GM19099 (cell line): Measurements from ENCODE around the gene CGREF1.

Experiments
- POLR2A ChIP-seq: IDR thresholded peaks from 3 replicates; pipeline ENCODE4 v1.6.1; 2011; ENCODE audit warnings: low read depth; ENCODE audit not compliant: insufficient read length; ENCODE audit errors: extremely low read depth

CGREF1 gene

GRCh38 chr2:27086724-27087593 is 32.0 kb downstream of the CGREF1 start, which contains the start of gene KHK:
Gene KHK, plus strand, starts transcription at chr2:27086772. Its CDS starts 488 bp downstream, at chr2:27087260.
- no peak for TF ChIP-seq POLR2A

GRCh38 chr2:27086090-27086723 is 32.7 kb downstream of the CGREF1 start:
- TF ChIP-seq POLR2A: peak; percentile 71

DNA sequence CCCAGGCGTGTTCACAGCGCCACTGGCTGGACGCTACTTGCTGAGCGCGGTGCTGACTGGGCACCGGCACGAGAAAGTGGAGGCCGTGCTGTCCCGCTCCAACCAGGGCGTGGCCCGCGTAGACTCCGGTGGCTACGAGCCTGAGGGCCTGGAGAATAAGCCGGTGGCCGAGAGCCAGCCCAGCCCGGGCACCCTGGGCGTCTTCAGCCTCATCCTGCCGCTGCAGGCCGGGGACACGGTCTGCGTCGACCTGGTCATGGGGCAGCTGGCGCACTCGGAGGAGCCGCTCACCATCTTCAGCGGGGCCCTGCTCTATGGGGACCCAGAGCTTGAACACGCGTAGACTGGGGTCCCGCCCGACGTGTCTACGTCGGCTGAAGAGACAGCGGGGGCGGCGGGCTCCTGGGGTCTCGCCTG is 33.2 kb downstream of the CGREF1 start:
- no peak for TF ChIP-seq POLR2A

DNA sequence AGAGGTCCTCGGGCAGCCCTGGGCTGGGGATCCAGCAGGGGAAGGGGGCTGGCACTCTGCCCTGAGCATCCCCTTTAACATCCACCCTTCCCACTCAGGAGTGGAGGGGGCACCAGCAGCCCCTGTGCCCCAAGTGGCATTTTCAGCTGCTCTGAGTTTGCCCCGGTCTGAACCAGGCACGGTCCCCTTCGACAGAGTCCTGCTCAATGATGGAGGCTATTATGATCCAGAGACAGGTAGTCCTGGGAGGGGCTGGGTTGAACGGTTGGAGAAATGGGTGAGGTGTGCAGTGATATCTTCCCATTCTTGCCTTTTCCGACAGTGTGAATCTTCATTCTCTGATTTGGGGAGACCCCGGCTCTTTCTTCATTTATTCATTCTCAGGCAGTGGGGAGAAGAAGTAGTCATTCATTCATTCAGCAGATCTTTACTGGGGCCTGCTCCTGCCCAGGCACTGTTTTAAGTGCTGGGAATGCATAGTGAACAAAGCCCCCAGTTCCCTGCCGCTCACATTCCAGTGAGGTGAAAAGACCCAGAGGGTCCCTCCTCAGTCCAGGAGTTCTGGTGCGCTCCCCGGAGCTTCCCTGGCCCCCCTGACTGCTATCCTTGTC is 33.8 kb downstream of the CGREF1 start:
- TF ChIP-seq POLR2A: no peak

- no peak for TF ChIP-seq POLR2A
These were observed 34.4 kb downstream of the CGREF1 start for GRCh38 chr2:27084297-27085061.

GRCh38 chr2:27083410-27084296 is 35.3 kb downstream of the CGREF1 start:
- TF ChIP-seq POLR2A: no peak

GRCh38 chr2:27082773-27083409 is 36.0 kb downstream of the CGREF1 start:
- TF ChIP-seq POLR2A: no peak

DNA sequence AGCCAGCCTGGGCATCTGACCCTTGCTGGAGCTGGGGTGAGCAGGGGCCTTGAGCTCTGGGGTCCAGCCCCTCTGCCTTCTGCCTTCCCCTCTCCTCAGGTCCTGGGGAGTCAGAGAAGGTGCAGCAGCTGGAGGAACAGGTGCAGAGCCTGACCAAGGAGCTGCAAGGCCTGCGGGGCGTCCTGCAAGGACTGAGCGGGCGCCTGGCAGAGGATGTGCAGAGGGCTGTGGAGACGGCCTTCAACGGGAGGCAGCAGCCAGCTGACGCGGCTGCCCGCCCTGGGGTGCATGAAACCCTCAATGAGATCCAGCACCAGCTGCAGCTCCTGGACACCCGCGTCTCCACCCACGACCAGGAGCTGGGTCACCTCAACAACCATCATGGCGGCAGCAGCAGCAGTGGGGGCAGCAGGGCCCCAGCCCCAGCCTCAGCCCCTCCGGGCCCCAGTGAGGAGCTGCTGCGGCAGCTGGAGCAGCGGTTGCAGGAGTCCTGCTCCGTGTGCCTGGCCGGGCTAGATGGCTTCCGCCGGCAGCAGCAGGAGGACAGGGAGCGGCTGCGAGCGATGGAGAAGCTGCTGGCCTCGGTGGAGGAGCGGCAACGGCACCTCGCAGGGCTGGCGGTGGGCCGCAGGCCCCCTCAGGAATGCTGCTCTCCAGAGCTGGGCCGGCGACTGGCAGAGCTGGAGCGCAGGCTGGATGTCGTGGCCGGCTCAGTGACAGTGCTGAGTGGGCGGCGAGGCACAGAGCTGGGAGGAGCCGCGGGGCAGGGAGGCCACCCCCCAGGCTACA is 36.8 kb downstream of the CGREF1 start:
- no peak for TF ChIP-seq POLR2A

DNA sequence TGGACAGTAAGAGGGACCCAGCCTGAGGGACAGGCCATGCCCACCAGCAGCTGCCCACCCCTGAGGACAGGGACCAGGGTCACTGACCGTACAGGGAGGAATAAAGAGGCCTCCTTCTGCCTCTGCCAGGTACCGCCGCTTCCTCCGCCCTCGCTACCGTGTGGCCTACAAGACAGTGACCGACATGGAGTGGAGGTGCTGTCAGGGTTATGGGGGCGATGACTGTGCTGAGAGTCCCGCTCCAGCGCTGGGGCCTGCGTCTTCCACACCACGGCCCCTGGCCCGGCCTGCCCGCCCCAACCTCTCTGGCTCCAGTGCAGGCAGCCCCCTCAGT is 38.4 kb downstream of the CGREF1 start:
- TF ChIP-seq POLR2A: no peak

DNA sequence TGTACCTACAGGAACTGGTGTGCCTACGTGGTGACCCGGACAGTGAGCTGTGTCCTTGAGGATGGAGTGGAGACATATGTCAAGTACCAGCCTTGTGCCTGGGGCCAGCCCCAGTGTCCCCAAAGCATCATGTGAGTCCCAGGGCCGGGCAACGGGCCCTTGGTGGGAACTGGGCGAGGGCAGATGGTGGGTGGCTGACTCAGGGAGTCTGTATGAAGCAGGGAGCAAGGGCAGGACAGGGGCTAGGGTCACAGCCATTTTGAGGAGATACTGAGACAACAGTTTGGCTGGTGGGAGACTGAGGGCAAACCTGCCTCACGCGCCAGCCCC is 38.8 kb downstream of the CGREF1 start:
- TF ChIP-seq POLR2A: no peak

GRCh38 chr2:27079233-27080139 is 39.4 kb downstream of the CGREF1 start:
- TF ChIP-seq POLR2A: no peak
